Measurements from ENCODE around the gene GCLC.

GCLC gene

DNA sequence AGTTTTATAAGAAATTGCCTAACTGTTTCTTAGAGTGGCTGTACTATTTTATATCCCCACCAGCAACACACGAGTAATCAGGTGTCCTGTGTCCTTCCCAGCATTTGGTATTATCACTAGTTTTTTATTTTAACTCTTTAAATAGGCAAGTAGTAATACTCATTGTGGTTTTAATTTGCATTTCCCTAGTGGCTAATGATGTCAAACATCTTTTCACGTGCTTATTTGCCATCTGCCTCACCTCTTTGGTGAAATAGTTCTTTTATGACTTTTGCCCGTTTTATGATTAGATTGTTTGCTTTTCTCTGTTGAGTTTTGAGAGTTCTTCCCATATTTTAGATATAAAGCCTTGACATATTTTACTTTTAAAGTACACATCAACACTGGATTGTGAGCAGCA is 57.8 kb downstream of the GCLC start:
- no peaks in the 10 kb centered on the region for H3K36me3 ChIP-seq (ENCODE audit: control insufficient read depth, insufficient read depth, low read length)
- no peak overlapping the region for H3K27ac ChIP-seq
- no peak overlapping the region for H3K4me2 ChIP-seq (ENCODE audit: low read length)
- H3K4me3 ChIP-seq (ENCODE audit: low read depth, low read length) = no peak overlapping the region
- H3K4me1 ChIP-seq = no peaks in the 10 kb centered on the region
- TF ChIP-seq CTCF (IDR thresholded peaks at IDR 0.05) = no peak
- no peaks in the 10 kb centered on the region for H3K27me3 ChIP-seq (ENCODE audit: control insufficient read depth, insufficient read depth, low read length)
- H3K9ac ChIP-seq = no peak overlapping the region
- H2AFZ ChIP-seq = no peak overlapping the region
- no peaks in the 10 kb centered on the region for H3K9me3 ChIP-seq (ENCODE audit: control insufficient read depth, low read length)
- H3K79me2 ChIP-seq = no peaks in the 10 kb centered on the region

DNA sequence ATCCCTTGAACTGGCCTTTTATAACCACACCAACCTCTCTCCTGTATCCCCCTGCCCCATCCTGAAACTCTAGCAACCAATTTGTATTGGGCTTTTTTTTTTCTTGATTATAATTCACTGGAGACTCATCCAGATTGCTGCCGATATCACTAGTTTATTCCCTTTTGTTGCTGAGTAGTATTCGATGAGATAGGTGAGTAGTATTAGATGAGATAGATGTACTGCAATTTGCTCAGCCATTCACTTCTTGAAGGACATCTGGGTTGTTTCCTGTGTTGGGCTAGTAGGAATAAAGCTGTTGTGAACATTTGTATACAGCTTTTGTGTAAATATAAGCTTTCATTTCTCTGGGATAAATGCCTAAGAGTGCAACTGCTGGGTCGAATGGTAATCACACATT is 58.2 kb downstream of the GCLC start:
- no peak for TF ChIP-seq CTCF (IDR thresholded peaks at IDR 0.05)
- H2AFZ ChIP-seq = no peak overlapping the region
- no peaks in the 10 kb centered on the region for H3K9me3 ChIP-seq (ENCODE audit: control insufficient read depth, low read length)
- no peaks in the 10 kb centered on the region for H3K79me2 ChIP-seq
- no peak overlapping the region for H3K27ac ChIP-seq
- no peaks in the 10 kb centered on the region for H3K36me3 ChIP-seq (ENCODE audit: control insufficient read depth, insufficient read depth, low read length)
- no peak overlapping the region for H3K4me2 ChIP-seq (ENCODE audit: low read length)
- H3K27me3 ChIP-seq (ENCODE audit: control insufficient read depth, insufficient read depth, low read length) = no peaks in the 10 kb centered on the region
- H3K4me3 ChIP-seq (ENCODE audit: low read depth, low read length) = no peak overlapping the region
- no peak overlapping the region for H3K9ac ChIP-seq
- H3K4me1 ChIP-seq = no peaks in the 10 kb centered on the region

DNA sequence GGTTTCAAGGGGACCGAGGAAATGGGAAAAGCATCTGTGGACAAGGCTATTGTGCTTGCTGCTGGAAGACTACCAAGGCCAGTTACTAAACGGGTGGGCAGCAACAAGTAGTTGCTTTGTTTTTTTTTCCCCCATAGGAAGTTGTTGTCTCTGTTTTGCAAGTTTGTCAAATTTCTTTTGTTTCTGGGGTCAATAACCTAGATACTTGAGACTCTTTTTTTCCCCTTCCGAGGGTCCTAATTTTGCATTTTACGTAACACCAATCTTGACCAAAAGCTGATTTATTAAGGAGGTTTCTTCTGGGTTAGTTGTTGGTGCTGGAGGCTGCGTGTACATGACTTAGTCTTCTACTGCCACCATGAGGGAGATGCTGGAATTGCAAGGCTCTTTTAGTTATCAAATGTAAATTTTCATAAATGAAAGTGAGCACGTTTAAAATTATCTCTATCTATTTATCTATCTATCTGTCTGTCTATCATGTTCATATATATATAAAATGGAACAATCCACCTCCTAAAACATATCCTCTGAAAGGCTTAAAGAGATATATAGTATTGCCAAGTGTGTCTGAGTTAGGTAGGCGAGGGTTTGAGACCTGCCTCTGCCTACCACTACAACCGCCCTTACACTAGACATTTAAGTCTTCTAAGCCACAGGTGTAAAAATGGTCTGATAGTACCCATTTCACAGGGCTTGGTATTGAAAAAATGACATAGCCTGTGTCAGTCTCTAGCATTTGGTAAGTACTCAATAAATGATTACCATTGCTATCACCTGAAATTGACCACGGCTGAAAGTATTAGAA is 60.2 kb downstream of the GCLC start:
- Histone ChIP-seq H3K27ac (no peak overlapping the region), H3K9me3 (ENCODE audit: control insufficient read depth, low read length) (no peaks in the 10 kb centered on the region), H2AFZ (peak overlapping the region; percentile 14), H3K36me3 (ENCODE audit: control insufficient read depth, insufficient read depth, low read length) (no peaks in the 10 kb centered on the region), H3K4me1 (no peaks in the 10 kb centered on the region), H3K9ac (no peak overlapping the region), H3K27me3 (ENCODE audit: control insufficient read depth, insufficient read depth, low read length) (no peaks in the 10 kb centered on the region), H3K79me2 (no peaks in the 10 kb centered on the region), H3K4me2 (ENCODE audit: low read length) (no peak overlapping the region), H3K4me3 (ENCODE audit: low read depth, low read length) (no peak overlapping the region)
- TF ChIP-seq CTCF (IDR thresholded peaks at IDR 0.05) = peak; percentile 98

GRCh38 chr6:53483423-53484353 is 61.2 kb downstream of the GCLC start:
- no peaks in the 10 kb centered on the region for H3K9me3 ChIP-seq (ENCODE audit: control insufficient read depth, low read length)
- H3K4me1 ChIP-seq = no peaks in the 10 kb centered on the region
- no peaks in the 10 kb centered on the region for H3K36me3 ChIP-seq (ENCODE audit: control insufficient read depth, insufficient read depth, low read length)
- no peak for TF ChIP-seq CTCF (IDR thresholded peaks at IDR 0.05)
- H3K4me3 ChIP-seq (ENCODE audit: low read depth, low read length) = no peak overlapping the region
- H2AFZ ChIP-seq = peak overlapping the region; percentile 19
- H3K27ac ChIP-seq = no peak overlapping the region
- H3K9ac ChIP-seq = no peak overlapping the region
- no peak overlapping the region for H3K4me2 ChIP-seq (ENCODE audit: low read length)
- H3K79me2 ChIP-seq = no peaks in the 10 kb centered on the region
- H3K27me3 ChIP-seq (ENCODE audit: control insufficient read depth, insufficient read depth, low read length) = no peaks in the 10 kb centered on the region
